AG04450 (cell line): ENCODE data around the gene SLC12A3. TPM values are rescaled to one million over a fixed set of nuclear protein-coding genes. Genes with fewer than 3 reads are reported as not detected.

Source experiments
- CTCF ChIA-PET: fragments of 300-600, 350-600 bp; formaldehyde crosslinking; extraction: SDS; loops from one replicate; lab custom pipeline; 2022; ENCODE audit warnings: antibody characterized with exemption, inconsistent platforms; lab: Charles Lee
- POLR2A ChIA-PET: fragments of 350-600 bp; formaldehyde crosslinking; extraction: SDS; loops from one replicate; lab custom pipeline; 2021; ENCODE audit warnings: antibody characterized with exemption, inconsistent platforms; lab: Yijun Ruan, JAX
- DNase-seq: peaks from one replicate; pipeline ENCODE4 v3.0.0-alpha.2; 2011; ENCODE audit warnings: low read depth, low spot score
- H3K27ac ChIP-seq: one replicate; pipeline ENCODE4 v1.5.1; 2012; ENCODE audit warnings: low read depth, low read length, control low read depth
- H3K27me3 ChIP-seq: one replicate; pipeline ENCODE4 v1.6.0; 2012; ENCODE audit warnings: low read length; ENCODE audit not compliant: control insufficient read depth, insufficient read depth
- H3K4me3 ChIP-seq: 2 replicates; pipeline ENCODE4 v1.5.1; 2011; ENCODE audit warnings: mild to moderate bottlenecking, low read depth, low read length, control low read depth
- H3K9me3 ChIP-seq: 2 replicates; pipeline ENCODE4 v1.5.1; 2012; ENCODE audit warnings: low read length; ENCODE audit not compliant: control insufficient read depth, insufficient read depth
- CTCF ChIP-seq: IDR thresholded peaks from 2 replicates; pipeline ENCODE4 v1.5.1; 2011; ENCODE audit warnings: low read depth, low read length, control low read depth, inconsistent platforms
- polyA plus RNA-seq: library from polyadenylated mRNA; depleted of rRNA; stranded (reverse); fragments of >200 nt; gene quantifications from 2 replicates; pipeline ENCODE4 v1.2.3, GENCODE V29; 2011

SLC12A3 gene
- polyA plus RNA-seq, 1 experiment, result not detected

GRCh38 chr16:56943761-56944375, 78.9 kb downstream of the SLC12A3 start:
- no peaks in the 10 kb centered on the region for H3K27me3 ChIP-seq
- ChIA-PET POLR2A (interaction anchor here (1.0 to 4.3 kb wide), 2 partner anchors 11 to 21 kb away, joined by 3 to 25 read pairs; partner anchors contain the start of gene HERPUD1), CTCF (interaction anchor here (0.7 kb wide), 1 partner anchor 77 kb away, joined by 4 read pairs; no protein-coding TSS in a partner anchor)
- no peak overlapping the region for H3K27ac ChIP-seq
- no peak overlapping the region for H3K4me3 ChIP-seq
- no peak for TF ChIP-seq CTCF
- no peaks in the 10 kb centered on the region for H3K9me3 ChIP-seq
- DNase-seq, result no peak

GRCh38 chr16:56944954-56945839, 80.2 kb downstream of the SLC12A3 start:
- no peak overlapping the region for H3K27ac ChIP-seq
- no peaks in the 10 kb centered on the region for H3K27me3 ChIP-seq
- no peaks in the 10 kb centered on the region for H3K9me3 ChIP-seq
- no peak overlapping the region for H3K4me3 ChIP-seq
- ChIA-PET CTCF (interaction anchor here (0.7 to 0.9 kb wide), 2 partner anchors 148 to 150 kb away, joined by 3 to 5 read pairs; partner anchors contain the start of gene CPNE2), POLR2A (interaction anchor here (0.6 to 4.3 kb wide), 9 partner anchors 12 to 158 kb away, joined by 3 to 25 read pairs (median 4); partner anchors contain the start of genes HERPUD1 and NLRC5)
- DNase-seq, result no peak
- TF ChIP-seq CTCF, result no peak

- no peaks in the 10 kb centered on the region for H3K9me3 ChIP-seq
- TF ChIP-seq CTCF, result no peak
- ChIA-PET CTCF (interaction anchor here (0.9 kb wide), 1 partner anchor 147 kb away, joined by 5 read pairs; the partner anchor contains the start of gene CPNE2), POLR2A (interaction anchor here (0.6 to 4.3 kb wide), 8 partner anchors 13 to 159 kb away, joined by 3 to 25 read pairs (median 4); partner anchors contain the start of genes HERPUD1 and NLRC5)
- H3K27ac ChIP-seq, result no peak overlapping the region
- H3K4me3 ChIP-seq, result no peak overlapping the region
- DNase-seq, result no peak
- no peaks in the 10 kb centered on the region for H3K27me3 ChIP-seq
These were observed 81.0 kb downstream of the SLC12A3 start for GRCh38 chr16:56945847-56946527.

- H3K27ac ChIP-seq, result no peak overlapping the region
- DNase-seq, result no peak
- no peak overlapping the region for H3K4me3 ChIP-seq
These were observed 82.0 kb downstream of the SLC12A3 start for GRCh38 chr16:56946767-56947603.

More at GRCh38 chr16:56946767-56947603, 82.0 kb downstream of the SLC12A3 start:
- no peak for TF ChIP-seq CTCF
- ChIA-PET POLR2A (interaction anchor here (0.6 to 4.3 kb wide), 6 partner anchors 9 to 160 kb away, joined by 3 to 25 read pairs (median 4); partner anchors contain the start of genes HERPUD1 and NLRC5), CTCF (interaction anchor here (1.0 to 1.6 kb wide), 3 partner anchors 79 to 154 kb away, joined by 3 to 6 read pairs (median 4); no protein-coding TSS in a partner anchor)
- Histone ChIP-seq H3K9me3 (no peaks in the 10 kb centered on the region), H3K27me3 (no peaks in the 10 kb centered on the region)
